ENCODE data around the gene CAMKMT. TPM values are rescaled to one million over a fixed set of nuclear protein-coding genes. Genes with fewer than 3 reads are reported as not detected.

Gene CAMKMT
- total RNA-seq, 1 experiment from 2014 or later = 2.7 TPM

GRCh38 chr2:44687686-44688455 is 326.1 kb downstream of the CAMKMT start:
- H4K20me1 ChIP-seq (ENCODE audit: low read length) = no peaks in the 10 kb centered on the region
- no peak overlapping the region for H3K4me2 ChIP-seq (ENCODE audit: low read length)
- H3K4me1 ChIP-seq (ENCODE audit: insufficient read depth, low read length) = peaks cover 12% of the 10 kb centered on the region; the same call in 1 of the 2 replicates
- CTCF ChIA-PET = no interaction called here
- intact Hi-C loops (cut with micrococcal nuclease) = no loop called here
- no peak overlapping the region for H3K9ac ChIP-seq (ENCODE audit: low read length)
- no peak overlapping the region for H3K27ac ChIP-seq (ENCODE audit: low read length)
- no peaks in the 10 kb centered on the region for H3K79me2 ChIP-seq (ENCODE audit: low read length)
- H3K9me3 ChIP-seq (ENCODE audit: low read length) = no peaks in the 10 kb centered on the region
- H3F3A ChIP-seq (ENCODE audit: low read length, unreplicated experiment) = no peaks in the 10 kb centered on the region
- H3K27me3 ChIP-seq (ENCODE audit: low read length) = no peaks in the 10 kb centered on the region
- no TSS peak for BruUV-seq (replicated peaks)
- H3K4me3 ChIP-seq (ENCODE audit: low read length) = no peak overlapping the region
- H3K36me3 ChIP-seq (ENCODE audit: low read depth, low read length) = no peaks in the 10 kb centered on the region
- no peak overlapping the region for H2AFZ ChIP-seq (ENCODE audit: low read length)
- POLR2A ChIA-PET (ENCODE audit: unreplicated experiment) = no interaction called here
- no peaks in the 10 kb centered on the region for H3K9me2 ChIP-seq (replicated peaks; ENCODE audit: low read length)
- DNase-seq = no peak
- no peak for ATAC-seq
- TF ChIP-seq CTCF (conservative IDR thresholded peaks at IDR 0.05; ENCODE audit: low read depth, low read length) (no peak), EZH2 (IDR thresholded peaks at IDR 0.05; ENCODE audit: low read length, unreplicated experiment) (no peak), EZH2phosphoT487 (IDR thresholded peaks at IDR 0.05; ENCODE audit: borderline replicate concordance, low read length) (no peak)

- H3K4me2 ChIP-seq (ENCODE audit: low read length) = no peak overlapping the region
- ChIA-PET POLR2A (ENCODE audit: unreplicated experiment) (no interaction called here), CTCF (no interaction called here)
- no peaks in the 10 kb centered on the region for H3F3A ChIP-seq (ENCODE audit: low read length, unreplicated experiment)
- H3K9me2 ChIP-seq (replicated peaks; ENCODE audit: low read length) = no peaks in the 10 kb centered on the region
- TF ChIP-seq EZH2phosphoT487 (IDR thresholded peaks at IDR 0.05; ENCODE audit: borderline replicate concordance, low read length) (no peak), CTCF (conservative IDR thresholded peaks at IDR 0.05; ENCODE audit: low read depth, low read length) (no peak), EZH2 (IDR thresholded peaks at IDR 0.05; ENCODE audit: low read length, unreplicated experiment) (no peak)
- no peaks in the 10 kb centered on the region for H4K20me1 ChIP-seq (ENCODE audit: low read length)
- H3K4me1 ChIP-seq (ENCODE audit: insufficient read depth, low read length) = peaks cover 12% of the 10 kb centered on the region; the same call in 1 of the 2 replicates
- intact Hi-C loops (cut with micrococcal nuclease) = no loop called here
- no peak overlapping the region for H3K27ac ChIP-seq (ENCODE audit: low read length)
- BruUV-seq (replicated peaks) = no TSS peak
- DNase-seq (no peak), ATAC-seq (no peak)
- no peaks in the 10 kb centered on the region for H3K36me3 ChIP-seq (ENCODE audit: low read depth, low read length)
- H3K79me2 ChIP-seq (ENCODE audit: low read length) = no peaks in the 10 kb centered on the region
- no peak overlapping the region for H3K9ac ChIP-seq (ENCODE audit: low read length)
- no peak overlapping the region for H2AFZ ChIP-seq (ENCODE audit: low read length)
- no peak overlapping the region for H3K4me3 ChIP-seq (ENCODE audit: low read length)
- no peaks in the 10 kb centered on the region for H3K27me3 ChIP-seq (ENCODE audit: low read length)
- H3K9me3 ChIP-seq (ENCODE audit: low read length) = no peaks in the 10 kb centered on the region
Measured at GRCh38 chr2:44688456-44689124, 326.8 kb downstream of the CAMKMT start.

GRCh38 chr2:44689516-44689915 is 327.8 kb downstream of the CAMKMT start:
- Histone ChIP-seq H3K27me3 (ENCODE audit: low read length) (no peaks in the 10 kb centered on the region), H3K9me3 (ENCODE audit: low read length) (no peaks in the 10 kb centered on the region), H3F3A (ENCODE audit: low read length, unreplicated experiment) (no peaks in the 10 kb centered on the region), H4K20me1 (ENCODE audit: low read length) (no peaks in the 10 kb centered on the region), H3K4me1 (ENCODE audit: insufficient read depth, low read length) (peaks cover 12% of the 10 kb centered on the region; the same call in 1 of the 2 replicates), H3K9me2 (replicated peaks; ENCODE audit: low read length) (no peaks in the 10 kb centered on the region), H3K9ac (ENCODE audit: low read length) (no peak overlapping the region), H3K79me2 (ENCODE audit: low read length) (no peaks in the 10 kb centered on the region), H2AFZ (ENCODE audit: low read length) (no peak overlapping the region), H3K27ac (ENCODE audit: low read length) (no peak overlapping the region), H3K4me2 (ENCODE audit: low read length) (no peak overlapping the region), H3K36me3 (ENCODE audit: low read depth, low read length) (no peaks in the 10 kb centered on the region), H3K4me3 (ENCODE audit: low read length) (no peak overlapping the region)
- POLR2A ChIA-PET (ENCODE audit: unreplicated experiment) = no interaction called here
- intact Hi-C loops (cut with micrococcal nuclease) = no loop called here
- DNase-seq (no peak), ATAC-seq (no peak)
- TF ChIP-seq CTCF (conservative IDR thresholded peaks at IDR 0.05; ENCODE audit: low read depth, low read length) (no peak), EZH2 (IDR thresholded peaks at IDR 0.05; ENCODE audit: low read length, unreplicated experiment) (no peak), EZH2phosphoT487 (IDR thresholded peaks at IDR 0.05; ENCODE audit: borderline replicate concordance, low read length) (no peak)
- CTCF ChIA-PET = interaction anchor here (0.7 kb wide), 1 partner anchor 193 kb away, joined by 5 read pairs; no protein-coding TSS in a partner anchor
- no TSS peak for BruUV-seq (replicated peaks)

Measured in PC-3 (cell line).